ENCODE measurements around the gene SIL1. TPM values are rescaled to one million over a fixed set of nuclear protein-coding genes. Genes with fewer than 3 reads are reported as not detected.
A peak's percentile ranks its signal among the peaks of the same experiment; 100 is the strongest.

The SIL1 gene
- total and polyA plus RNA-seq, 9 of the 15 experiments (the other 6 are each of a cell fraction or from before 2014, with no cell fraction given), result 1.3 to 30.5 (median 18.1) TPM

GRCh38 chr5:139188558-139189270 is 9.5 kb downstream of the SIL1 start (continued):
- TF ChIP-seq ZBTB5 (IDR thresholded peaks at IDR 0.05), result no peak
- TF ChIP-seq TBL1XR1 (IDR thresholded peaks at IDR 0.05; ENCODE audit: low read length in 2 of 2), result peak in 1 of 2 experiments; percentile 88; a peak in 2 of 4 replicates
- TF ChIP-seq, protein P1, sequence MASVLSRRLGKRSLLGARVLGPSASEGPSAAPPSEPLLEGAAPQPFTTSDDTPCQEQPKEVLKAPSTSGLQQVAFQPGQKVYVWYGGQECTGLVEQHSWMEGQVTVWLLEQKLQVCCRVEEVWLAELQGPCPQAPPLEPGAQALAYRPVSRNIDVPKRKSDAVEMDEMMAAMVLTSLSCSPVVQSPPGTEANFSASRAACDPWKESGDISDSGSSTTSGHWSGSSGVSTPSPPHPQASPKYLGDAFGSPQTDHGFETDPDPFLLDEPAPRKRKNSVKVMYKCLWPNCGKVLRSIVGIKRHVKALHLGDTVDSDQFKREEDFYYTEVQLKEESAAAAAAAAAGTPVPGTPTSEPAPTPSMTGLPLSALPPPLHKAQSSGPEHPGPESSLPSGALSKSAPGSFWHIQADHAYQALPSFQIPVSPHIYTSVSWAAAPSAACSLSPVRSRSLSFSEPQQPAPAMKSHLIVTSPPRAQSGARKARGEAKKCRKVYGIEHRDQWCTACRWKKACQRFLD (CRISPR knock-in tag; IDR thresholded peaks at IDR 0.05), result peak; percentile 60; the same call in 1 of the 2 replicates
- TF ChIP-seq CHD2 (IDR thresholded peaks at IDR 0.05; ENCODE audit: low read depth, low read length), result no peak
- peak; percentile 76; the same call in 1 of the 2 replicates for TF ChIP-seq CTBP1 (IDR thresholded peaks at IDR 0.05; ENCODE audit: borderline replicate concordance)
- TF ChIP-seq ZNF143 (CRISPR knock-in tag; IDR thresholded peaks at IDR 0.05), result no peak
- no peak for TF ChIP-seq PURB (CRISPR knock-in tag; IDR thresholded peaks at IDR 0.05; ENCODE audit: low read depth)
- peak; percentile 82 for TF ChIP-seq CEBPB (tag; IDR thresholded peaks at IDR 0.05)
- no peak for TF ChIP-seq PRMT5 (CRISPR knock-in tag; IDR thresholded peaks at IDR 0.05)
- TF ChIP-seq C11orf30 (IDR thresholded peaks at IDR 0.05; ENCODE audit: low read depth), result peak; percentile 93
- peak; percentile 19; the same call in 1 of the 2 replicates for TF ChIP-seq PHB2 (IDR thresholded peaks at IDR 0.05; ENCODE audit: low read depth)
- TF ChIP-seq CBX5 (IDR thresholded peaks at IDR 0.05; ENCODE audit: borderline replicate concordance, low read depth), result no peak
- no peak for TF ChIP-seq EHMT2 (IDR thresholded peaks at IDR 0.05)
- peak; percentile 79 for TF ChIP-seq SMARCA4 (IDR thresholded peaks at IDR 0.05)
- TF ChIP-seq, protein P2, sequence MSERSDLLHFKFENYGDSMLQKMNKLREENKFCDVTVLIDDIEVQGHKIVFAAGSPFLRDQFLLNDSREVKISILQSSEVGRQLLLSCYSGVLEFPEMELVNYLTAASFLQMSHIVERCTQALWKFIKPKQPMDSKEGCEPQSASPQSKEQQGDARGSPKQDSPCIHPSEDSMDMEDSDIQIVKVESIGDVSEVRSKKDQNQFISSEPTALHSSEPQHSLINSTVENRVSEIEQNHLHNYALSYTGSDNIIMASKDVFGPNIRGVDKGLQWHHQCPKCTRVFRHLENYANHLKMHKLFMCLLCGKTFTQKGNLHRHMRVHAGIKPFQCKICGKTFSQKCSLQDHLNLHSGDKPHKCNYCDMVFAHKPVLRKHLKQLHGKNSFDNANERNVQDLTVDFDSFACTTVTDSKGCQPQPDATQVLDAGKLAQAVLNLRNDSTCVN (CRISPR knock-in tag; IDR thresholded peaks at IDR 0.05), result no peak
- TF ChIP-seq PKNOX1 (IDR thresholded peaks at IDR 0.05), result peak; percentile 42; the same call in 1 of the 2 replicates
- TF ChIP-seq CREB1 (IDR thresholded peaks at IDR 0.05), result peak; percentile 42; the same call in 1 of the 2 replicates
- no peak for TF ChIP-seq CREB1 (CRISPR knock-in tag; IDR thresholded peaks at IDR 0.05)
- peak; percentile 69 for TF ChIP-seq GATA2 (CRISPR knock-in tag; IDR thresholded peaks at IDR 0.05)
- TF ChIP-seq CEBPG (CRISPR knock-in tag; IDR thresholded peaks at IDR 0.05), result no peak
- TF ChIP-seq CEBPG (tag; conservative IDR thresholded peaks at IDR 0.05 in 1 of 2, IDR thresholded peaks at IDR 0.05 in 1 of 2), result peak; percentile 58 to 60; a peak in 3 of 4 replicates
- TF ChIP-seq MECOM (CRISPR knock-in tag; IDR thresholded peaks at IDR 0.05), result no peak
- peak; percentile 94 for TF ChIP-seq TCF3 (CRISPR knock-in tag; IDR thresholded peaks at IDR 0.05)
- TF ChIP-seq, protein P3, sequence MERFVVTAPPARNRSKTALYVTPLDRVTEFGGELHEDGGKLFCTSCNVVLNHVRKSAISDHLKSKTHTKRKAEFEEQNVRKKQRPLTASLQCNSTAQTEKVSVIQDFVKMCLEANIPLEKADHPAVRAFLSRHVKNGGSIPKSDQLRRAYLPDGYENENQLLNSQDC (CRISPR knock-in tag; IDR thresholded peaks at IDR 0.05), result no peak
